MM.1S (cell line): Measurements from ENCODE around the gene GPR153.

Source experiments
- DNase-seq: peaks from one replicate; pipeline ENCODE4 v3.0.0-alpha.2; 2015
- H2AFZ ChIP-seq: fragments of 300-600 bp; sonication (generic); 2 replicates; pipeline ENCODE4 v1.6.0; 2016; ENCODE audit warnings: antibody characterized with exemption, low read length
- H3F3A ChIP-seq: fragments of 300-600 bp; sonication (generic); 2 replicates; pipeline ENCODE4 v1.6.1; 2016; ENCODE audit warnings: mild to moderate bottlenecking, antibody characterized with exemption, low read length, moderate library complexity, mixed read lengths; ENCODE audit not compliant: insufficient read depth
- H3K27ac ChIP-seq: fragments of 300-600 bp; sonication (generic); 2 replicates; pipeline ENCODE4 v1.5.1; 2016; ENCODE audit warnings: mild to moderate bottlenecking, low read length
- H3K27me3 ChIP-seq: fragments of 300-600 bp; sonication (generic); replicated peaks from 2 replicates; pipeline ENCODE4 v1.6.0; 2016; ENCODE audit warnings: low read length; ENCODE audit not compliant: insufficient read depth
- H3K36me3 ChIP-seq: fragments of 300-600 bp; sonication (generic); replicated peaks from 2 replicates; pipeline ENCODE4 v1.6.1; 2016; ENCODE audit warnings: mild to moderate bottlenecking, low read length, mixed read lengths; ENCODE audit not compliant: insufficient read depth
- H3K4me1 ChIP-seq: fragments of 300-600 bp; sonication (generic); 2 replicates; pipeline ENCODE4 v1.6.1; 2016; ENCODE audit warnings: low read length, mixed read lengths
- H3K4me2 ChIP-seq: fragments of 300-600 bp; sonication (generic); 2 replicates; pipeline ENCODE4 v1.6.0; 2016; ENCODE audit warnings: low read depth, low read length
- H3K4me3 ChIP-seq: fragments of 300-600 bp; sonication (generic); 2 replicates; pipeline ENCODE4 v1.5.1; 2016; ENCODE audit warnings: low read length, mixed read lengths
- H3K79me2 ChIP-seq: fragments of 300-600 bp; sonication (generic); 2 replicates; pipeline ENCODE4 v1.6.1; 2016; ENCODE audit warnings: mixed run types, low read length, mixed read lengths
- H3K9ac ChIP-seq: fragments of 300-600 bp; sonication (generic); 2 replicates; pipeline ENCODE4 v1.6.1; 2016; ENCODE audit warnings: low read length, mixed read lengths
- H3K9me2 ChIP-seq: fragments of 300-600 bp; sonication (generic); replicated peaks from 2 replicates; pipeline ENCODE4 v1.6.1; 2016; ENCODE audit warnings: mild to moderate bottlenecking, low read length, mixed read lengths; ENCODE audit not compliant: insufficient read depth
- H3K9me3 ChIP-seq: fragments of 300-600 bp; sonication (generic); replicated peaks from 2 replicates; pipeline ENCODE4 v1.6.1; 2016; ENCODE audit warnings: mild to moderate bottlenecking, low read length, mixed read lengths; ENCODE audit not compliant: insufficient read depth
- H4K20me1 ChIP-seq: fragments of 300-600 bp; sonication (generic); 2 replicates; pipeline ENCODE4 v1.6.1; 2016; ENCODE audit warnings: mild to moderate bottlenecking, low read length, moderate library complexity, mixed read lengths; ENCODE audit not compliant: insufficient read depth
- EZH2 ChIP-seq: fragments of 300-600 bp; sonication (generic); optimal IDR thresholded peaks from 2 replicates; pipeline ENCODE3; 2017; ENCODE audit warnings: low read depth, mild to moderate bottlenecking, antibody characterized with exemption, low read length, mixed read lengths
- EZH2phosphoT487 ChIP-seq: fragments of 300-600 bp; sonication (generic); IDR thresholded peaks from 2 replicates; pipeline ENCODE4 v1.6.1; 2018; ENCODE audit warnings: antibody characterized with exemption, low read length
- TF ChIP-seq, protein P1 (sequence below): fragments of 300-600 bp; sonication (generic); IDR thresholded peaks from 2 replicates; pipeline ENCODE4 v1.5.1; 2016; ENCODE audit warnings: antibody characterized with exemption, low read length, mixed read lengths

Gene GPR153

GRCh38 chr1:6257541-6258069, 3.3 kb downstream of the GPR153 start:
- no peaks in the 10 kb centered on the region for H3F3A ChIP-seq
- H4K20me1 ChIP-seq: no peaks in the 10 kb centered on the region
- no peaks in the 10 kb centered on the region for H3K4me1 ChIP-seq
- H3K36me3 ChIP-seq: no peaks in the 10 kb centered on the region
- H3K27ac ChIP-seq: no peak overlapping the region
- H3K9ac ChIP-seq: no peak overlapping the region
- no peaks in the 10 kb centered on the region for H3K79me2 ChIP-seq
- no peaks in the 10 kb centered on the region for H3K9me2 ChIP-seq
- no peak for DNase-seq
- H3K27me3 ChIP-seq: peaks cover 78% of the 10 kb centered on the region
- no peak overlapping the region for H2AFZ ChIP-seq
- H3K4me3 ChIP-seq: no peak overlapping the region
- H3K4me2 ChIP-seq: no peak overlapping the region
- no peaks in the 10 kb centered on the region for H3K9me3 ChIP-seq
- TF ChIP-seq, protein P1, sequence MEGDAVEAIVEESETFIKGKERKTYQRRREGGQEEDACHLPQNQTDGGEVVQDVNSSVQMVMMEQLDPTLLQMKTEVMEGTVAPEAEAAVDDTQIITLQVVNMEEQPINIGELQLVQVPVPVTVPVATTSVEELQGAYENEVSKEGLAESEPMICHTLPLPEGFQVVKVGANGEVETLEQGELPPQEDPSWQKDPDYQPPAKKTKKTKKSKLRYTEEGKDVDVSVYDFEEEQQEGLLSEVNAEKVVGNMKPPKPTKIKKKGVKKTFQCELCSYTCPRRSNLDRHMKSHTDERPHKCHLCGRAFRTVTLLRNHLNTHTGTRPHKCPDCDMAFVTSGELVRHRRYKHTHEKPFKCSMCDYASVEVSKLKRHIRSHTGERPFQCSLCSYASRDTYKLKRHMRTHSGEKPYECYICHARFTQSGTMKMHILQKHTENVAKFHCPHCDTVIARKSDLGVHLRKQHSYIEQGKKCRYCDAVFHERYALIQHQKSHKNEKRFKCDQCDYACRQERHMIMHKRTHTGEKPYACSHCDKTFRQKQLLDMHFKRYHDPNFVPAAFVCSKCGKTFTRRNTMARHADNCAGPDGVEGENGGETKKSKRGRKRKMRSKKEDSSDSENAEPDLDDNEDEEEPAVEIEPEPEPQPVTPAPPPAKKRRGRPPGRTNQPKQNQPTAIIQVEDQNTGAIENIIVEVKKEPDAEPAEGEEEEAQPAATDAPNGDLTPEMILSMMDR: no peak
- TF ChIP-seq EZH2phosphoT487 (no peak), EZH2 (no peak)

DNA sequence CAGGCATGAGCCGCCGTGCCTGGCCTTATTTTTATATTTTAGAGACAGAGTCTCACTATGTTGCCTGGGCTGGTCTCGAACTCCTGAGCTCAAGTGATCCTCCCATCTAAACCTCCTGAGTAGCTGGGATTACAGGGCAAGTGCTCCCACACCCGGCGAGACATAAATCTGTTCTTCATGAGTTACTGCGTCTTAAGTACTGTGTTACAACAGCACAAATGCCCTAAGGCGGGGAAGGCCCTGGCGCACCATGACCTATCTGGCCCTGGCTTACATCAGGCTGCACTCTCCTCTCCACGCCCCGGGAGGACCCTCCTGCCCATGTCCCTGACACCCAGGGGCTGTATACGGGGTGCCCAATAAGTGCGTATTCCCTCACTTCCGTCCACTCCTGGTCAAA, 4.3 kb downstream of the GPR153 start:
- Histone ChIP-seq H3K9me3 (no peaks in the 10 kb centered on the region), H3K36me3 (no peaks in the 10 kb centered on the region)
- TF ChIP-seq EZH2: no peak
- TF ChIP-seq, protein P1: no peak
- TF ChIP-seq EZH2phosphoT487: no peak

GRCh38 chr1:6254691-6255090, 6.2 kb downstream of the GPR153 start:
- no peaks in the 10 kb centered on the region for H4K20me1 ChIP-seq
- no peaks in the 10 kb centered on the region for H3K9me2 ChIP-seq
- H3K4me2 ChIP-seq: no peak overlapping the region
- H3K4me1 ChIP-seq: no peaks in the 10 kb centered on the region
- no peak for TF ChIP-seq EZH2
- no peak for TF ChIP-seq EZH2phosphoT487
- TF ChIP-seq, protein P1: no peak
- H3K79me2 ChIP-seq: no peaks in the 10 kb centered on the region
- peaks cover 91% of the 10 kb centered on the region for H3K27me3 ChIP-seq
- H2AFZ ChIP-seq: no peak overlapping the region
- no peaks in the 10 kb centered on the region for H3K36me3 ChIP-seq
- no peak overlapping the region for H3K9ac ChIP-seq
- no peak overlapping the region for H3K27ac ChIP-seq
- no peaks in the 10 kb centered on the region for H3F3A ChIP-seq
- no peaks in the 10 kb centered on the region for H3K9me3 ChIP-seq
- H3K4me3 ChIP-seq: no peak overlapping the region
- DNase-seq: no peak

More for the DNA sequence above, 4.3 kb downstream of the GPR153 start:
- H3K27ac ChIP-seq: no peak overlapping the region
- H3K4me2 ChIP-seq: no peak overlapping the region
- no peak overlapping the region for H3K9ac ChIP-seq
- H3K79me2 ChIP-seq: no peaks in the 10 kb centered on the region
- H3K9me2 ChIP-seq: no peaks in the 10 kb centered on the region
- peaks cover 83% of the 10 kb centered on the region for H3K27me3 ChIP-seq
- H3F3A ChIP-seq: no peaks in the 10 kb centered on the region
- no peak overlapping the region for H3K4me3 ChIP-seq
- no peaks in the 10 kb centered on the region for H4K20me1 ChIP-seq
- no peak overlapping the region for H2AFZ ChIP-seq
- H3K4me1 ChIP-seq: no peaks in the 10 kb centered on the region
- DNase-seq: no peak
